HG03469 (cell line): ENCODE measurements around the gene STRC.
"Not testable (repeated sequence)": the region's sequence is repeated elsewhere in the genome, so short reads cannot be mapped to it uniquely, and the experiment has no call there.

Experiments
- ATAC-seq: cut with Tn5 transposase; IDR thresholded peaks from one replicate; pipeline ENCODE4 v1.9.1; 2021; ENCODE audit warnings: mild to moderate bottlenecking, moderate library complexity, moderate number of reproducible peaks; ENCODE audit not compliant: unreplicated experiment

STRC gene

DNA sequence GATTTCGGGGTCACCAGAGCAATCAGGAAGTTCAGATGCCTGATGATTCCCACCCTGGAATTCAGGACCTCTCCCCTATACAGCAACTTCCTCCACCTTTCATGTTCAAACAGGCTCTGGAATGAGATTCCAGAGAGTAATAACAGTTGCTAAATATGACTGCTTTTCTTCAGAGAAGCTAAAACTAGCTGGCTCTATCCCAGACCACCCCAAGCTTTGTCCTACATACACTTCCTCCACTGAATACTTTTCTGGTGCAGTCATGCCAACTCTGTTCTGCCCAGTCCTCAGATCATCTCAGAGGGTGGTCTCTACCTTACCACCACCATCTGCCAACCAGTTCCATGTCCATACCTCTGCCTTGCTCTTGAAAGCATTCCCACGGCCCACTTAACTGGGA, 52.0 kb downstream of the STRC start:
- not testable (repeated sequence) for ATAC-seq

DNA sequence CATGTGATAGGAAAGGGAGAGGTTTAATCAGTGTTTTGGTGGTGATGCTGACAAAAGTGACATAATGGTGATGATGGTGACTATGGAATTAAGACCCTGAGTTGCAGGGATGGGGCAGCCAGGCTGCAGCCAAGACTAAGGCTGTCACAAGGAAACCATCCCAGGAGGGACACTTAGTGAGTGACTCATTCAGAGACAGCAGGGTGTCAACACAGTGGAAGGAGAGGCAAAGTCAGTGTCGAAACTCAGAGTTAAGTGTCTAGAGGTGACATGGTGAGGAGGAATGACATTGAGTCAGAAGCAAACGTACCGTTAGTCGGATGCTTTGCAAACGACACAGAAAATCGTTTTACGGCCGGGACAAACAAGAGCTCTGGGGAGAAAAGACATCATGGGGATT, 54.8 kb downstream of the STRC start:
- ATAC-seq: not testable (repeated sequence)

DNA sequence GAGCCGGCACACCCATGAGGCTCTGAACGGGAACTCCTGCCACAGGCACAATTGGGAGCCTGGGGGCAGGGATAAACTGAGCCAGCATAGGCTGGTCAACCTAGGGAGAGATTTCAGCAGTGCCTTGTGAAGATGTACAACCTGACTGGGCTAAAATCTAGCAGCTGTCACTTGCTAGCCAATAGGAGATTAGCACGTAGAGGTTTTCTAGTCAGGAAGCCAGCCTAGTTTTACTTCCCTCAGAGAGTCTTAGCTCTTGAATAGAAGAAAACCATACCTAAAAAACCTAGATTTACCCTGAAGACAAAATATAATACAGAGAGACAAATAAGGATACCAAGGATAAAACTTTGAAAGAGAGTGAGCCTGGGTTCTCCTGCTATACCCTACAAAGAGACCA, 55.8 kb downstream of the STRC start:
- ATAC-seq: not testable (repeated sequence)

DNA sequence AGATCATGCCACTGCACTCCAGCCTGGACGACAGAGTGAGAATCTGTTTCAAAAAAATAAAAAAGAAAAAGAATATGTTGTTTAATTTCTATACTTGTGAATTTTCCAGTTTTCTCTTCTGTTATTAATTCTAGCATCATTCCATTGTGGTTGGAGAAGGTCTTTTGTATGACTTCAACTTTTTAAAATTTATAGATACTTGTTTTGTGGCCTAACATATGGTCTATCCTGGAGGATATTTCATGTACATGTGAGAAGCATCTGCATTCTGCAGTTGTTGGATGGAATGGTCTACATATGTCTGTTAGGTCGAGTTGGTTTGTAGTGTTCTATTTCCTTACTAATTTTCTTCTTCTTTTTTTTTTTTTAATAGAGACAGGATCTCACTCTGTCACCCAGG, 65.6 kb downstream of the STRC start:
- ATAC-seq: no peak

DNA sequence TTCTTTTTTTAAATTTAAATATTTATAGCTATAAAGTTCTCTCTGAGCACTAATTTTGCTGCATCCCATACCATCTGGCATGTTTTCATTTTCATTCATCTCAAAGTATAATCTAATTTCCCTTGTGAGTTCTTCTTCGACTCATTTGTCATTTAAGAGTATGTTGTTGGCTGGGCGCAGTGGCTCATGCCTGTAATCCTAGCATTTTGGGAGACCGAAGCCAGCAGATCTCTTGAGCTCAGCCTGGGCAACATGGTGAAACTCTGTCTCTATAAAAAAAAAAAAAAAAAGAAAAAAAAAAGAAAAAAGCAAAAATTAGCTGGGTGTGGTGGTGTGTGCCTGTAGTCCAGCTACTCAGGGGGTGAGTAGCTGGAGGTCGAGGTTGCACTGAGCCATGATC, 66.3 kb downstream of the STRC start:
- no peak for ATAC-seq

DNA sequence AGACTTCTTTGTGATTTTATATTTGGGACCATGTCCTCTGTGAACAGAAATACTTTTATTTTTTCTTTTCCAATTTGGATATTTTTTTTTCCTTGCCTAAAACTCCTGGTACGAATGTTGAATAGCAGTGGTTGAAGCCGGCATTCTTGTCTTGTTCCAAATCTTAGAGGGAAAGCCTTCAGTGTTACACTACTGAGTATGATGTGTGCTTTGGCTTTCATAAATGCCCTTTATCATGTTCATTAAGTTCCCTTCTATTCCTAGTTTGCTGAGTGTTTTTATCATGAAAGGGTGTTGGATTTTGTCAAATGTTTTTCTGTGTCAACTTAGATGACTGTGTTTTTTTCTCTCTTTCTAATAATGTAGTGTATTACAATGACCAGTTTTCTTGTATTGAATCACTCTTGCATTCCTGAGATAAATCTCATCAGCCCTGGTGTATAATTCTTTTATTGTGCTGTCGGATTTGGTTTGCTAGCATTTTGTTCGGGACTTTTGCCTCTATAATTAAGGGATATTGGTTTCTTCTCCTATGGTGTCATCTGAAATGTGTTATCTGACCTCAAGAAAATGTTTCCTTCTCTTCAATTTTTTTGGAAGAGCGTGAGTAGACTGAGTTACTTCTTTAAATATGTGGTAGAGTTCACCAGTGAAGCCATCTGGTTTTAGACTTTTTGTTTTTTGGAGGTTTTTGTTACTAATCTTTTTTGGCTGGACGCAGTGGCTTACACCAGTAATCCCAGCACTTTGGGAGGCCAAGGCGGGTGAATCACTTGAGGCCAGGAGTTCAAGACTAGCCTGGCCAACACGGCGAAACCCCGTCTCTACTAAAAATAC, 67.9 kb downstream of the STRC start:
- ATAC-seq: no peak
